GM19240 (cell line): ENCODE results near the gene TRABD.
A peak's percentile ranks its signal among the peaks of the same experiment; 100 is the strongest.

Experiments
- DNase-seq: peaks from one replicate; pipeline ENCODE4 v3.0.0; 2011; ENCODE audit warnings: low spot score; ENCODE audit not compliant: insufficient read length

Gene TRABD

DNA sequence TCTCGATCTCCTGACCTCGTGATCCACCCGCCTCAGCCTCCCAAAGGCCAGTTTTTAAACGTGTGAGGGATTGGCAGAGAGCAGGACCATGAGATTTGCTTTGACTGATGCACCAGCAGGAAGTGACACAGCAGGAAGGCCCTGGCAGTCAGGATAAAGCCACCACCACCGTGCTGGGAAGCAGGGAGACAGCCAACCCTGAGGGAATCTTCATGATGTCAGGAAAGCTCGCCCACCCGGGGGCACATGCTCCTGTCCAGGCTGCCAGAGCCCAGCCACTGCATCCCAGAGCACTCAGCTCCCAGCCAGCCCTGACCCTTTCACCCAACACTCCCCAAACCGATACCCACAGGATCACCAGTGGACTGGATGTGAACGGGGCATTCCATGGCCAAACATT, 53.0 kb downstream of the TRABD start:
- no peak for DNase-seq

DNA sequence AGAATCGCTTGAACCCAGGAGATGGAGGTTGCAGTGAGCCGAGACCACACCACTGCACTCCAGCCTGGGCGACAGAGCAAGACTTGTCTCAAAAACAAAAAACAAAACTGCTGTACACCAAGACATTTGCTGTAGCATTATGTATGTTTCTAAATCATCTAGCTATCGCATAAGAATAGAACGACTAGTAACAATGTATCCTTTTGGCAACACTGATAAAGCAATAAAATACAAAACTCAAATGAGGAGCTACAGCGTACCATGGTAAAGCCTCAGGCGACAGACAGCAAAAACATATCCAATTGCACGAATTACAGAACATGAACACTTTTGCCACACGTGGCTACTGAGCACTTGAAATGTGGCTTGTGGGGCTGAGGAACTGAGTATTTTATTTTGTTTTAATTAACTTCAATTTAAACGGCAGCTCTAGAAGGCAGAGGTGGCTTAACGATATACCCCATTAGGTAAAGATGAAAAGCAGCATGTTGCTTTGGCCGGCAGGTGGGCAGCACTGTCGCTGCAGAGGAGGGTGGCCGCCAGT, 56.8 kb downstream of the TRABD start:
- no peak for DNase-seq

DNA sequence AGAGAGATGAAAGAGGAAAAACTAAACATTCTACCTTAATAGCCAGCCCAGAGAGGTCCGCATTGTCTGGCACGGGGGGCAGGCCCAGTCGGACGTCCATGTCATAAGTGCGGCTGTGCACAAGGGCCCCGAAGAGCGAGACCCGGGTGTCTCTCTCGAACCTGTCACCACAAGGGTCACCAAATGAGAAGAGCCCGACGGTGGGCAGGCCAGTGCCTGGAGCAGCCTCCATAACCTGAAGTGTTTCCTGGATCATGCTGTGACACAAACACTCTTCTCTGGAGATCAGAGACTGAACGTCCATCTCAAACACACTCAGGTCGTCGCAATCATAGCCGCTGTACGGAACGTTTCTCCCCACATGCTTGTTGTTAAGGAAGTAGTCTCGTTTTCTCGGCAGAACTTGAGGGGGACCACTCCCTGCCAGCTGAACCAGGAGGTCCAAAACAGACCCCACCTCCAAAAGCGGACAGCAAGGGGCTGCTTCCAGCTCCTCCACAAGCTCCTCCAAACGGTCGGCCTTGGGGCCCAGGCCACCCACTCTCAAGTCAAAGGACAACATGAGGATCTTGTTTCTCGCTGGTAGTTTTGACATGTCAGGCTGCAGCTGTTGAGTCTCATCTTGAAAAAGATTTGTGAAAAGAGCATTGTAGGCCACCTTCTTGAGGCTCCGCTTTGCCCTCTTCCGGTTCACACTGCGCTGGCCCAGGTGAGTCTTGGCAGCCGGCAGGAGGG, 58.1 kb downstream of the TRABD start:
- DNase-seq = no peak

DNA sequence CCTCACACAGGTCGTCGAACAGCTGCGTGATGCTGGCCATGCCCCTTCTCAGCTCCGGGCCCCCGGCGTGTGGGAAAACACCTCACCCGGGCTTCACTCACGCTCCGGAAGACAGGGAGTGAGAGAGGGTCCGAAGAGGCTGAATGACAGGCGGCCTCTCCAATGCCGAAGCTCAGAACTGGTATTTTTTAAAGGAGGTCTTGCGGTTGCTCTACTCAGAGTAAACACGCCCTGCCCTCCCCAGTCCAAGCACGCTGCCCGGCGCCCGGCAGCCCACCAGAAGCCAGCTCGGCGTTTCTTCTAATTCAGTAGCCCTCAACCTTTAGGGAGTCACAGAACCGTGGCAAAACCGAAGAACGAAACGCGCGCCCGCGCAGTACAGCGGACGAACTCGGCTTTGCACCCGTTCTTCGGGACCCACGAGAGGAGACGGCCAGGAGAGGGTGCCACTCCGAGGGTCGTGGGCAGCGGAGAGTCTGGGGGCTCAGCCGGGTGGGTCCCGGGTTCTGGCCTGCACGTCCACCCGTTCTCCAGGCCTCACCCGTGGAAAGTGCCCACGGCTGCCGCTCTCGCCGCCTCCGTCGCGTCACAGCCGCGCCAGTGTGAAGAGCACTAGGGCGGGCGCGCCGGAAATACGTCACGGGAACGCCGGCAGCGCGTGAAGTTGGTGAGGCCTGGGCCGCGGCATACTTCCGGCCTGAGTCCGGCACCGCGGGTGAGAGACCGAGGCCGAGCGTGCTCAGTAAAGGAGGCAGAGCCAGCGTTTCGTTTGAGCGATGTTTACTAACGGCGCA, 58.9 kb downstream of the TRABD start, which contains the start of gene TUBGCP6:
Gene TUBGCP6, minus strand, starts transcription at position 604 of the 794 bp plus-strand sequence. Its CDS starts 564 bp downstream, at position 40.
- DNase-seq = peak; percentile 91

DNA sequence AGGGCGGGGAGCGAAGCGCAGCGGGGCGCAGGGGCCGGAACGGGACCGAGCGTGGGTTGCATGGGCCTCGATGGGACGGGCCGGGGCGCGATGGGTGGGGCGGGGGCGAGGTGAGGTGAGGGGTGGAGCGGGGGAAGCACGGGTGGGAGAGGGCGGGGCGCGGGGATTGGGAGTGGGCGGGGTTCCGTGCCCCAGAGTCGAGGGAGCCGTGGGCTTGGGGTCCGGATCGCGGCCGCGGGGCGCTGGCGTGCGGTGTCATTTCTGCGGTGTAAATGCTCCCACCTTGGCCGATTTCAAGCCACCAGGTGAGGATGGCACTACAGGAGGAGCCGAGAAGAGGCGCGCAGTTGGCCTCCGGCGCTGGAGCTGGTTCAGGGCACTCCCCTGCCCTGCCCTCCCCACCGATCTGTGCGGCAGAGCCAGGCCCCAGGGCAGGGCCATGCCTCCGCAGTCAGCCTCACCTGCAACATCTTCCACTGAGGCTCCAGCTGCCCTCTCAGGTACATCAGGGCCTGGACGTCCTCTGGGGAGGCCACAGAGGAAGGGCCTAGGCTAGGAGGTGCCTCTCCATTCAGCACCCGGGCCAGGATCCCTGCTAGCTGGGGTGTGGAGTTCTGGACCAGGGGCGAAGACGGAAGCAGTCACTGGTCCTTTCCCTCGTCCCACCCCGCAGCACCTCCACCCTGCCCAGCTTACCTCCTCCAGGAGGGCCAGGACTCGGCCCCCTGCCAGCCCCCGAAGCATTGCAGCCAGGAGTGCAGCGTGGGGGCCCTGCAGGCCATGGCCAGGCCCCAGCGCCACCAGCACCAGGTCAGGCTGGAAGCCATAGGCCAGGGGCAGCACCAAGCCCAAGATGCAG, 59.7 kb downstream of the TRABD start:
- DNase-seq = no peak

DNA sequence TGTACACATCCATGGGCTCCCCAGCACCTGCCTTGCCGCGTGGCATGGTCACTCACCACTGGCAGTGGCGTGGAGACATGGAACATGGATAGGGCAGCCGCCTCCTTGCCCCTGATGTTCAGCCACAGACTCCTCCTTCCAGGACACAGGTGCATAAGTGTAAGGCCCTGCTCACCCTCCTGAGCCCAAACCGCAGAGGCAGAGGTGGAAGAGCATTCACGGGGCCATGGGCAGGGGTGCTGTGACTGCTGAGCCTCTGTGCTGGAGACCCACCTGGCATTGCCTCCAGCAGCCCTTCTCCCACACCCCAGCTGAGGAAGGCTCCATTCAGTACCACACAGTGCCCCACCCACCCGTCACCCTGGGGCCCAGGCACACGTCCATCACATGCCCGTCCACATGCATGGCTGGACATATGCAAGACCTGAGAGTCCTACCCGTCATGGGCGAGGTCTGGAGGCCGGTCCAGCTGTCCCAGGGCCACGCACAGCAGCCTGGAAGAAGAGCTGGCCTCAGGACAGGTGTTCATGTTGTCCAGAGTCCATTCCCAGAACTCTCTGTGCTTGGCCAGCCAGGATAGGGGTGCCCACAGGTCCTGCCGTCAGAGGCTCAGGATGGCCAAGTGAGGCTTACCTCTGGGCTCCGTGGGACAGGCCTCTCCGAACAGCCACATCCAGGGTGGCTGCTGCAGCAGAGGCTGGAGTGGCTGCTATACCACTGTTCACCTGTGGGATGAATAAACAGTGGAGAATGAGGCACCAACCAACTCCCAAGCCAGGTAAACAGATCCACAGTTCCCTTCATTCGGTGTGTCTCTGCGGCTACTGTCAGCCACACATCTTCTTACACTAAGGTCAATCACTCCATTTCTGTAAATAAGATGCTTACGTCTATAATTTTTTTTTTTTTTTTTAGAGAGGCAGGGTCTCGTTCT, 60.8 kb downstream of the TRABD start:
- no peak for DNase-seq

DNA sequence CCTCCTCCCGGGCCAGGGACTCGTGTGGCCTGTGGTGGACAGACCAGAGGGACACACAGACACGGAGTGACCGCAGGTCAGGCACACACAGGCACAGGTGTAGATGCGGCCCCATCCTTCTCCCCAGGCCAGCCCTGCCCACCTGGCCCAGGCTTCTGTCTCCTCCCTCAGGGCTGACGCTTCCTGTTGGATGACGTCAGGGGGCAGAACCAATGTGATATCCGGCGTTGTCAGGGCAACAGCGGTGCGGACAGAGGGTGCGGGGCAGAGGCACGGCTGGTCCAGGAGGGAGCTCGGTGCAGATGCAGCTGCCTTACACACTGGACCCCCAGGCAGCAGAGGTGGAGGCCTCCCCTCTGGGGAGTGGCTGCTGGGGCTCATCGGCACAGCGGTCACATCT, 62.0 kb downstream of the TRABD start:
- DNase-seq = no peak

DNA sequence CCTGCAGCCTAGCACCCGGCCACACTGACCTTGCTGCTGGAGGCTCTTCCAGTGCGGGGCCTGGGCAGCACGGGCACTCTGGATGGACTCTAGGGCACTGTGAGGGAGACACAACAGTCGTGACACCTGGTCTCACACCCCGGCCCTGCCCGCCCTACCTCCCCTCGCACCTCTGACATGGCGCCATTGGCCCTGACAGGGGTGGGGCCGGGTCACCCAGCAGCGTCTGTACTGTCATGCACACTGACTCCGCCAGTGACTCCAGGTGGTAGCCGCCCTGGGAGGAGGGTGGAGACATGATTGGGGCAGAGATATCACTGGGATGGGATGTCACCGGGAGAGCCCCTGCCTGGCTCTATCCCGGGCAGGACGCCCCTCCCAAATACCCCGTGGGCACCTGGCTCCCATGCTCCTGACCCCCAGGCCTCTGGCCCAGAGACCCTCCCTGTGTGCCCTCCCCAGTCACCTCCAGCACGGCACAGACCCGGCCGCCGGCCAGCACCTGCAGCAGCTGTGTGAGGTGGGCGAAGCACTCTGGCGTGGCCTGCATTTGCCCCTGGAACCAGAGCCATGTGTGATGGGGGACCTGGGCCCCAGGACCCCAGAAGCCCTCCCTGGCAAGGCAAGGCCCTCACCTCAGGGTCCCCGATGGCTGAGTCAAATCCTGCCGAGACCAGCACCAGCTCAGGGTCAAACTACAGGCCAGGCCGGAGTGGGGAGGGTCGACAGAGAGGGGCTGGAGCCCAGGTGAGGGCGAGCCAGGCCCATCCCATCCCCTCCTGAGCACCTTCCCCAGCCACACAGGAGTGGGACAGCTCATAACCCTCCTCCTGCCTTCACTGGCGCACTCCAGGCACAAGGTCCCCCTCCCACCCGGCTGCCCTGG, 62.7 kb downstream of the TRABD start:
- no peak for DNase-seq
